ENCODE data around the gene GNG2. TPM values are rescaled to one million over a fixed set of nuclear protein-coding genes. Genes with fewer than 3 reads are reported as not detected.

The GNG2 gene
- total and polyA plus RNA-seq, 9 of the 15 experiments (the other 6 are each of a cell fraction or from before 2014, with no cell fraction given), result 0.18 TPM; not detected in 8

GRCh38 chr14:51938821-51939220, 78.4 kb downstream of the GNG2 start:
- ATAC-seq (no peak), FAIRE-seq (no peak), DNase-seq (ENCODE audit: extremely low read depth in 1 of 4, low spot score in 3 of 4) (no peak)
- ChIA-PET POLR2A (no interaction called here), CTCF (ENCODE audit: low intra/inter-chr PET ratio) (no interaction called here)
- Histone ChIP-seq H4K20me1 (replicated peaks; ENCODE audit: control insufficient read depth, insufficient read depth, low read length) (no peaks in the 10 kb centered on the region), H3K9ac (ENCODE audit: insufficient read depth in 1 of 2, low read depth in 2 of 2, low read length in 2 of 2) (no peak overlapping the region), H3K9me1 (ENCODE audit: control insufficient read depth, insufficient read depth, low read length) (no peaks in the 10 kb centered on the region), H3K79me2 (ENCODE audit: control insufficient read depth, insufficient read depth, low read length) (no peaks in the 10 kb centered on the region), H3K4me1 (replicated peaks in 1 of 2; ENCODE audit: control insufficient read depth in 2 of 2, insufficient read depth in 2 of 2, low read length in 2 of 2) (no peaks in the 10 kb centered on the region), H3K4me3 (no peak overlapping the region), H3K27ac (ENCODE audit: extremely low read depth, low read depth, low read length) (no peak overlapping the region), H3K36me3 (ENCODE audit: control insufficient read depth, insufficient read depth, low read length) (no peaks in the 10 kb centered on the region), H3K9me3 (replicated peaks; ENCODE audit: control insufficient read depth, insufficient read depth, low read depth, low read length) (no peaks in the 10 kb centered on the region), H2AFZ (ENCODE audit: low read depth, low read length) (no peak overlapping the region), H3K27me3 (ENCODE audit: control insufficient read depth in 2 of 2, insufficient read depth in 2 of 2, low read length in 2 of 2) (peaks cover 3 to 4% of the 10 kb centered on the region in 2 experiments; a peak in 2 of 5 replicates), H3K4me2 (ENCODE audit: insufficient read depth, low read length) (no peak overlapping the region)
- no peak for TF ChIP-seq SMAD3 (CRISPR knock-in tag; conservative IDR thresholded peaks at IDR 0.05)
- in situ Hi-C loops (cut with MboI), result no loop called here
- intact Hi-C loops (cut with micrococcal nuclease), result no loop called here
- 0% methylated on average over 3 of the region's 3 CpGs for WGBS (ENCODE audit: insufficient coverage, low coverage, missing lambda C conversion rate)
- no TSS peak for BruUV-seq (replicated peaks)

DNA sequence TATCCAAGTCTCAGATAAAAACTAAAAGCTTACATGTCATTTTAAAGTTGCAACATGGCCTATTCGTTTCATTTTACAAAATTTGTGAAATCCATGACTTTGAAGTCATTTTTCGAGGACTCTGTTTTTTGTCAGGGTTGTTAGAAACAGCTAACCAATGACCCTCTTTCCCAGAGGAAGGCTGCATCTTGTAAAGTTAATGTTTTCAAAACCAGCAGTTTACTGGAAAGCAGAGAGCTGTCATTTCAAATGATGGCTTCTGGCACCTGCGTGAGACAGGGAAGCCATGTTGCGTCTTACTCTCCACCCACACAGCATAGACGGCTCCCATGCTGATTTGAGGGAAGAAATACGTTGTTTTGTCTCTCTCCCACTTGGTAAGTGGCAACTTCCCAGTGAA, 78.8 kb downstream of the GNG2 start:
- ATAC-seq, result no peak
- Histone ChIP-seq H3K27ac (ENCODE audit: extremely low read depth, low read depth, low read length) (no peak overlapping the region), H3K4me2 (ENCODE audit: insufficient read depth, low read length) (no peak overlapping the region), H2AFZ (ENCODE audit: low read depth, low read length) (no peak overlapping the region), H3K9me3 (replicated peaks; ENCODE audit: control insufficient read depth, insufficient read depth, low read depth, low read length) (no peaks in the 10 kb centered on the region), H3K79me2 (ENCODE audit: control insufficient read depth, insufficient read depth, low read length) (no peaks in the 10 kb centered on the region), H3K4me3 (no peak overlapping the region), H4K20me1 (replicated peaks; ENCODE audit: control insufficient read depth, insufficient read depth, low read length) (no peaks in the 10 kb centered on the region), H3K27me3 (ENCODE audit: control insufficient read depth in 2 of 2, insufficient read depth in 2 of 2, low read length in 2 of 2) (peaks cover 3 to 4% of the 10 kb centered on the region in 2 experiments; a peak in 2 of 5 replicates), H3K4me1 (replicated peaks in 1 of 2; ENCODE audit: control insufficient read depth in 2 of 2, insufficient read depth in 2 of 2, low read length in 2 of 2) (no peaks in the 10 kb centered on the region), H3K9ac (ENCODE audit: insufficient read depth in 1 of 2, low read depth in 2 of 2, low read length in 2 of 2) (no peak overlapping the region), H3K9me1 (ENCODE audit: control insufficient read depth, insufficient read depth, low read length) (no peaks in the 10 kb centered on the region), H3K36me3 (ENCODE audit: control insufficient read depth, insufficient read depth, low read length) (no peaks in the 10 kb centered on the region)
- BruUV-seq (replicated peaks), result no TSS peak
- intact Hi-C loops (cut with micrococcal nuclease) (no loop called here), in situ Hi-C loops (cut with MboI) (no loop called here)
- POLR2A ChIA-PET, result no interaction called here
- TF ChIP-seq ATF7 (IDR thresholded peaks at IDR 0.05), result no peak
- TF ChIP-seq SAP30 (IDR thresholded peaks at IDR 0.05; ENCODE audit: borderline replicate concordance, insufficient read depth, low read depth, low read length, poor library complexity, severe bottlenecking), result no peak
- TF ChIP-seq JUNB (CRISPR knock-in tag; conservative IDR thresholded peaks at IDR 0.05), result no peak
- TF ChIP-seq DMBX1 (CRISPR knock-in tag; IDR thresholded peaks at IDR 0.05; ENCODE audit: borderline replicate concordance), result no peak
- TF ChIP-seq ZNF280A (IDR thresholded peaks at IDR 0.05; ENCODE audit: low read depth, partially characterized antibody), result no peak
- TF ChIP-seq HMG20A (CRISPR knock-in tag; conservative IDR thresholded peaks at IDR 0.05), result no peak
- TF ChIP-seq MAFK (IDR thresholded peaks at IDR 0.05; ENCODE audit: low read length), result no peak
- no peak for DNase-seq (ENCODE audit: extremely low read depth in 1 of 4, low spot score in 3 of 4)
- CTCF ChIA-PET (ENCODE audit: low intra/inter-chr PET ratio), result no interaction called here
- 3% methylated on average over 6 of the region's 6 CpGs for WGBS (ENCODE audit: insufficient coverage, low coverage, missing lambda C conversion rate)
- no peak for FAIRE-seq
